ENCODE measurements around the gene LATS1.

DNA sequence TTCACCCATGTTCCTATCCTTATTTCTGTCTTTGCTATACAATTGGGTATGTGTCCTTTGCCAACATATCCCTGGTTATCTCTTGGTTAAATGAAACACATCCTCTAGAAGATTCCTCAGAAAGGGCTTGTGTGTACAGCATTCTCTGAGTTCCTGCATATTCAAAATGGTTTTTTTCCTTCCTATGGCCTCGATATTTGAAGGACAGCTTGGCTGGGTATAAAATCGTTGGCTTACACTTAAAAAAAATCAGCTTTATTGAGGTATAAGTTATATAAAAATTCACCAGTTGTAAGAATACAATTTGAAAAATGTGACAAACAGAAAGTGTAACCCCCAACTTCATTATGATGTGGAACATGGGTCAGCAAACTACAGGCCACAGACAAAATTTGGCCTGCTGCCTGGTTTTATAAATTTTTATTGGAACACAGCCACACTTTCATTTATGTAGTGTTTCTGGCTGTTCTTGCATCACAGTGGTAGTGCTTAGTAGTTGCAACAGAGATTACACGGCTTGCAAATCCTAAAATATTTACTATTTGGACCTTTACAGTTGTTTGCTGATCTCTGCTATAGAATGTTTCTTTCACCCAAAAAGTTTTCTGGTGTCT, 48.4 kb upstream of the LATS1 start:
- TF ChIP-seq CTCF (IDR thresholded peaks at IDR 0.05) (no peak), POLR2A (IDR thresholded peaks at IDR 0.05) (no peak)
